Endothelial cell of umbilical vein (primary cell): ENCODE data around the gene PARVA.

ENCODE experiments used
- CTCF ChIP-seq, 2 donors: IDR thresholded peaks; 1 replicate in 1 of 2; 2 replicates in 1 of 2; pipeline ENCODE4 v1.5.1; 2011; ENCODE audit warnings: low read length in 2 of 2, mild to moderate bottlenecking in 2 of 2, moderate library complexity in 2 of 2, control low read depth in 1 of 2, inconsistent platforms in 1 of 2, low read depth in 1 of 2; ENCODE audit not compliant: insufficient read depth in 1 of 2; ENCODE audit errors: extremely low read depth in 1 of 2
- EZH2 ChIP-seq: IDR thresholded peaks from 2 replicates; pipeline ENCODE4 v1.6.1; 2012; ENCODE audit warnings: borderline replicate concordance, low read depth, mild to moderate bottlenecking, moderate library complexity, low read length, inconsistent platforms; ENCODE audit not compliant: severe bottlenecking
- MAX ChIP-seq: IDR thresholded peaks from 2 replicates; pipeline ENCODE4 v1.6.1; 2011; ENCODE audit not compliant: insufficient read depth, insufficient read length
- MYC ChIP-seq: IDR thresholded peaks from one replicate; pipeline ENCODE4 v1.6.1; 2011; ENCODE audit warnings: mild to moderate bottlenecking, low read depth, low read length
- POLR2A ChIP-seq: IDR thresholded peaks from 2 replicates; pipeline ENCODE4 v1.6.1; 2012; ENCODE audit warnings: low read depth, mild to moderate bottlenecking, control low read depth, low read length
- POLR2AphosphoS5 ChIP-seq: IDR thresholded peaks from 2 replicates; pipeline ENCODE4 v1.6.1; 2012; ENCODE audit warnings: low read depth, mild to moderate bottlenecking, control low read depth, low read length, moderate library complexity; ENCODE audit not compliant: insufficient read depth

GRCh38 chr11:12560861-12561260 is 183.5 kb downstream of the PARVA start:
- TF ChIP-seq EZH2 (no peak), CTCF (IDR thresholded peaks at IDR 0.05; ENCODE audit: extremely low read depth in 1 of 2, insufficient read depth in 1 of 2, low read depth in 1 of 2, low read length in 2 of 2) (no peak), POLR2A (no peak), MAX (no peak), POLR2AphosphoS5 (no peak), MYC (no peak)
